Endothelial cell of umbilical vein (primary cell): ENCODE measurements around the gene MPST. TPM values are rescaled to one million over a fixed set of nuclear protein-coding genes. Genes with fewer than 3 reads are reported as not detected.

ENCODE experiments used
- BruUV-seq: library from RNA; stranded (reverse); fragments of 400-500 nt; replicated peaks from 2 replicates; lab custom pipeline; 2021; lab: Mats Ljungman, UMichigan
- CTCF ChIA-PET: fragments of 300-600, 350-600 bp; sonication (Branson Sonifier 250); formaldehyde crosslinking; loops from one replicate; lab custom pipeline; 2021; ENCODE audit warnings: antibody characterized with exemption, inconsistent platforms; lab: Charles Lee
- POLR2A ChIA-PET: fragments of 300-600, 350-600 bp; sonication (Branson Sonifier 250); formaldehyde crosslinking; loops from one replicate; lab custom pipeline; 2021; ENCODE audit warnings: antibody characterized with exemption, inconsistent platforms; lab: Charles Lee
- DNase-seq: peaks from one replicate; pipeline ENCODE4 v3.0.0-alpha.2; 2011; ENCODE audit warnings: low read depth, low spot score
- FAIRE-seq: peaks from 2 replicates; lab custom pipeline; 2011; peaks lifted over from hg19 to GRCh38; lab: Jason Lieb, UNC
- H2AFZ ChIP-seq: 2 replicates; pipeline ENCODE4 v1.6.0; 2012; ENCODE audit warnings: low read depth, low read length, control low read depth, inconsistent platforms
- H3K27ac ChIP-seq: 2 replicates; pipeline ENCODE4 v1.5.1; 2011; ENCODE audit warnings: low read depth, mild to moderate bottlenecking, control low read depth, low read length, moderate library complexity; ENCODE audit not compliant: insufficient read depth
- H3K27me3 ChIP-seq, 2 experiments: 2 replicates each; pipeline versions ENCODE4 v1.6.0 to v1.6.1; 2011; ENCODE audit warnings: low read length in 2 of 2, mixed read lengths in 1 of 2; ENCODE audit not compliant: control insufficient read depth in 2 of 2, insufficient read depth in 2 of 2
- H3K36me3 ChIP-seq, 2 experiments: 2 replicates in 1 of 2; 3 replicates in 1 of 2; pipeline ENCODE4 v1.5.1; 2011; ENCODE audit warnings: low read length in 2 of 2, mild to moderate bottlenecking in 1 of 2, moderate library complexity in 1 of 2; ENCODE audit not compliant: control insufficient read depth in 2 of 2, insufficient read depth in 2 of 2; ENCODE audit errors: extremely low read depth in 1 of 2
- H3K4me1 ChIP-seq: 3 replicates; pipeline ENCODE4 v1.5.1; 2011; ENCODE audit warnings: mild to moderate bottlenecking, low read length; ENCODE audit not compliant: control insufficient read depth, insufficient read depth; ENCODE audit errors: extremely low read depth
- H3K4me2 ChIP-seq: 2 replicates; pipeline ENCODE4 v1.6.1; 2011; ENCODE audit warnings: low read length, control low read depth, mixed read lengths; ENCODE audit not compliant: insufficient read depth
- H3K4me3 ChIP-seq, 3 experiments: fragments of 200-600 bp in 1 of 3; sonication (generic), shearing (Covaris generic) in 1 of 3; replicated peaks in 1 of 3; 2 replicates each; pipeline ENCODE4 v1.5.1; 2011 to 2016; ENCODE audit warnings: control low read depth in 3 of 3, low read length in 3 of 3, mild to moderate bottlenecking in 2 of 3, inconsistent platforms in 1 of 3, low read depth in 1 of 3, moderate library complexity in 1 of 3; ENCODE audit not compliant: insufficient read depth in 1 of 3
- H3K79me2 ChIP-seq: 2 replicates; pipeline ENCODE4 v1.6.0; 2012; ENCODE audit warnings: low read length, inconsistent platforms; ENCODE audit not compliant: control insufficient read depth, insufficient read depth
- H3K9ac ChIP-seq: replicated peaks from 2 replicates; pipeline ENCODE3; 2011; ENCODE audit warnings: low read length, control low read depth; ENCODE audit not compliant: insufficient read depth; ENCODE audit errors: extremely low read depth
- H3K9me1 ChIP-seq: replicated peaks from 3 replicates; pipeline ENCODE4 v1.6.0; 2011; ENCODE audit warnings: mild to moderate bottlenecking, low read length; ENCODE audit not compliant: control insufficient read depth, insufficient read depth; ENCODE audit errors: extremely low read depth
- H3K9me3 ChIP-seq: replicated peaks from 2 replicates; pipeline ENCODE4 v1.5.1; 2012; ENCODE audit warnings: low read length, inconsistent platforms; ENCODE audit not compliant: control insufficient read depth, insufficient read depth
- H4K20me1 ChIP-seq: replicated peaks from 2 replicates; pipeline ENCODE3; 2011; ENCODE audit warnings: mild to moderate bottlenecking, low read length; ENCODE audit not compliant: control insufficient read depth, insufficient read depth; ENCODE audit errors: extremely low read depth
- EZH2 ChIP-seq: IDR thresholded peaks from 2 replicates; pipeline ENCODE4 v1.6.1; 2012; ENCODE audit warnings: borderline replicate concordance, low read depth, mild to moderate bottlenecking, moderate library complexity, low read length, inconsistent platforms; ENCODE audit not compliant: severe bottlenecking
- FOS ChIP-seq: IDR thresholded peaks from 2 replicates; pipeline ENCODE4 v1.6.1; 2011; ENCODE audit warnings: mild to moderate bottlenecking, low read length, moderate library complexity, borderline replicate concordance; ENCODE audit not compliant: insufficient read depth
- GATA2 ChIP-seq: IDR thresholded peaks from 2 replicates; pipeline ENCODE4 v1.7.0; 2011; ENCODE audit warnings: low read depth, mild to moderate bottlenecking, moderate library complexity, mixed read lengths, low read length; ENCODE audit not compliant: insufficient read length, insufficient read depth
- JUN ChIP-seq: IDR thresholded peaks from 2 replicates; pipeline ENCODE4 v1.6.1; 2011; ENCODE audit warnings: borderline replicate concordance, low read depth; ENCODE audit not compliant: insufficient read length, insufficient read depth
- MAX ChIP-seq: IDR thresholded peaks from 2 replicates; pipeline ENCODE4 v1.6.1; 2011; ENCODE audit not compliant: insufficient read depth, insufficient read length
- MYC ChIP-seq: IDR thresholded peaks from one replicate; pipeline ENCODE4 v1.6.1; 2011; ENCODE audit warnings: mild to moderate bottlenecking, low read depth, low read length
- POLR2A ChIP-seq: IDR thresholded peaks from 2 replicates; pipeline ENCODE4 v1.6.1; 2012; ENCODE audit warnings: low read depth, mild to moderate bottlenecking, control low read depth, low read length
- POLR2AphosphoS5 ChIP-seq: IDR thresholded peaks from 2 replicates; pipeline ENCODE4 v1.6.1; 2012; ENCODE audit warnings: low read depth, mild to moderate bottlenecking, control low read depth, low read length, moderate library complexity; ENCODE audit not compliant: insufficient read depth
- dilution Hi-C: fragments of 300-500 bp; cut with MboI; formaldehyde crosslinking; loops from one replicate; pipeline ENCODE4 v1.15.0; 2019; ENCODE audit warnings: low sequenced_read_pairs; ENCODE audit not compliant: extremely low pct_ligation_motif_present
- intact Hi-C: fragments of 100-400 bp; cut with micrococcal nuclease; formaldehyde crosslinking; loops from one replicate; pipeline ENCODE4 v1.10.0; 2022
- polyA plus RNA-seq, 4 experiments: library from polyadenylated mRNA; depleted of rRNA in 3 of 4; stranded (reverse) in 3 of 4; unstranded in 1 of 4; fragments of >200 nt; gene quantifications; 2 replicates each; pipeline versions ENCODE4 v1.2.1 to v1.2.3, GENCODE V29; 2011 to 2012; ENCODE audit warnings: missing spikeins in 1 of 4
- total RNA-seq: library from RNA; stranded (reverse); gene quantifications from 2 replicates; pipeline ENCODE4 v1.2.3, GENCODE V29; 2021
- TF ChIP-seq, protein P1 (sequence below), 2 donors: IDR thresholded peaks; 1 replicate in 1 of 2; 2 replicates in 1 of 2; pipeline ENCODE4 v1.5.1; 2011; ENCODE audit warnings: low read length in 2 of 2, mild to moderate bottlenecking in 2 of 2, moderate library complexity in 2 of 2, control low read depth in 1 of 2, inconsistent platforms in 1 of 2, low read depth in 1 of 2; ENCODE audit not compliant: insufficient read depth in 1 of 2; ENCODE audit errors: extremely low read depth in 1 of 2

Gene MPST
- total and polyA plus RNA-seq, 2 donors (not counting 3 experiments of a cell fraction or from before 2014, with no cell fraction given) = 93.2 to 124 TPM

GRCh38 chr22:37062702-37063381 is 43.3 kb downstream of the MPST start:
- FAIRE-seq (no peak), DNase-seq (no peak)
- Histone ChIP-seq H3K4me3 (no peak overlapping the region), H3K4me1 (no peaks in the 10 kb centered on the region), H3K79me2 (no peaks in the 10 kb centered on the region), H3K9me1 (no peaks in the 10 kb centered on the region), H3K27ac (no peak overlapping the region), H3K9me3 (no peaks in the 10 kb centered on the region), H3K9ac (no peak overlapping the region), H2AFZ (no peak overlapping the region), H4K20me1 (no peaks in the 10 kb centered on the region), H3K4me2 (no peak overlapping the region), H3K36me3 (peaks cover 3 to 19% of the 10 kb centered on the region in 2 experiments), H3K27me3 (no peaks in the 10 kb centered on the region)
- BruUV-seq = TSS peak; percentile 24
- POLR2A ChIA-PET = no interaction called here
- CTCF ChIA-PET = interaction anchor here (0.6 kb wide), 1 partner anchor 11 kb away, joined by 4 read pairs; the partner anchor contains the start of gene KCTD17
- no peak for TF ChIP-seq MYC
- no peak for TF ChIP-seq EZH2
- no peak for TF ChIP-seq MAX
- no peak for TF ChIP-seq JUN
- no peak for TF ChIP-seq GATA2
- TF ChIP-seq FOS = no peak
- TF ChIP-seq POLR2AphosphoS5 = no peak
- TF ChIP-seq, protein P1, sequence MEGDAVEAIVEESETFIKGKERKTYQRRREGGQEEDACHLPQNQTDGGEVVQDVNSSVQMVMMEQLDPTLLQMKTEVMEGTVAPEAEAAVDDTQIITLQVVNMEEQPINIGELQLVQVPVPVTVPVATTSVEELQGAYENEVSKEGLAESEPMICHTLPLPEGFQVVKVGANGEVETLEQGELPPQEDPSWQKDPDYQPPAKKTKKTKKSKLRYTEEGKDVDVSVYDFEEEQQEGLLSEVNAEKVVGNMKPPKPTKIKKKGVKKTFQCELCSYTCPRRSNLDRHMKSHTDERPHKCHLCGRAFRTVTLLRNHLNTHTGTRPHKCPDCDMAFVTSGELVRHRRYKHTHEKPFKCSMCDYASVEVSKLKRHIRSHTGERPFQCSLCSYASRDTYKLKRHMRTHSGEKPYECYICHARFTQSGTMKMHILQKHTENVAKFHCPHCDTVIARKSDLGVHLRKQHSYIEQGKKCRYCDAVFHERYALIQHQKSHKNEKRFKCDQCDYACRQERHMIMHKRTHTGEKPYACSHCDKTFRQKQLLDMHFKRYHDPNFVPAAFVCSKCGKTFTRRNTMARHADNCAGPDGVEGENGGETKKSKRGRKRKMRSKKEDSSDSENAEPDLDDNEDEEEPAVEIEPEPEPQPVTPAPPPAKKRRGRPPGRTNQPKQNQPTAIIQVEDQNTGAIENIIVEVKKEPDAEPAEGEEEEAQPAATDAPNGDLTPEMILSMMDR (IDR thresholded peaks at IDR 0.05; ENCODE audit: extremely low read depth in 1 of 2, insufficient read depth in 1 of 2, low read depth in 1 of 2, low read length in 2 of 2) = no peak
- no peak for TF ChIP-seq POLR2A
- intact Hi-C loops = no loop called here
- dilution Hi-C loops = no loop called here
